ENCODE results near the gene ABR. TPM values are rescaled to one million over a fixed set of nuclear protein-coding genes. Genes with fewer than 3 reads are reported as not detected.
"Not testable (repeated sequence)": the region's sequence is repeated elsewhere in the genome, so short reads cannot be mapped to it uniquely, and the experiment has no call there.

The ABR gene
- polyA plus RNA-seq, 10 donors = 28.5 to 42.7 (median 34.2) TPM

DNA sequence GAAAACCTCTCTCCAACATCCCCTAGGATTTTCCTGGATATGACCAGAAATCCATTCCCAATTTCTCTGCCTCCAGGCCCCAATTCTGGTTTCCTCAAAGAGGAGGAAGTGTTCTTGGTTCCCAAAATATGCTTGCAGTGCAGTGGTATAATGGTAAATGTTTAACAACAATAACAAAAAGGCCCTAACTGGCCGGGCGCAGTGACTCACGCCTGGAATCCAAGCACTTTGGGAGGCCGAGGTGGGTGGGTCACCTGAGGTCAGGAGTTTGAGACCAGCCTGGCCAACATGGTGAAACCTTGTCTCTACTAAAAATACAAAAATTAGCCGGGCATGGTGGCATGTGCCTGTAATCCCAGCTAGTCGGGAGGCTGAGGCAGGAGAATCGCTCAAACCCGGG lies 184.5 kb downstream of the ABR start:
- not testable (repeated sequence) for DNase-seq

DNA sequence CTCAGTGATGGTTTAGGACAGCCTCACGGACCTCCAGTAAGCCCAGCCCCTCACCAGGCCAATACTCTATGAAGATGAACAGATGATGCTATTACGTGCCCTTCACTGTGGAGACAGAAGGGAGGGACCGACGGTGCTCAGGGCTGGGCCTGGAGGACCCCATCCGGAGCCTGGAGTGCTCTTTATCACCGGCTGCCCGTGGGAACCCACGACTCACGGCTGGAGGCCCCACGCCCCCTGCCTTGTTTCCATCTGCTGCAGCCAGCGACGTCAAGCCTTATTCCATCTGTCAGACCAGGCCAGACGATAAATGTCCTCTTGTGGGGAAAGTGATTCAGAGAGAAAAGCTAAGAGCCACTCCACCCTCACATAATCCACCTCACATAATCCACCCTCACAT lies 186.8 kb downstream of the ABR start:
- DNase-seq = no peak

DNA sequence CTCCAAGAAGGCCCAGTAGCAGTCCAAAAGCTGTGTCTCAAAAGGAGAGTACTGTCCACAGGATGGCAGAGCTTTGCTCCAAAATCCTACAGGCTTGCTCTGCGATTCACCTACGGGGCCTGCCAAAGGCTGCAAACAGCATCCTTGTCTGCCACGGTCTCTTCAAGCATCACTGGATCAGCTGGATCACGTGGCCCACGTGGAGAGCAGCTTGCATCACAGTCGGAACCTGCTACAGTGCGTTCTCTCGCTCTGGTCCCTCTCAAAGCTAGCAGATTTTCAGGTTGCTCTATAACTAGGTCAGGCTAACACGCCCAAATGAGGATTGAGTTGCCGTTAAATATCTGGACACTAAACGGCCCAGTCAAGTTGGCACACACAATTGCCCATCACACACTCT lies 191.2 kb downstream of the ABR start:
- no peak for DNase-seq

- DNase-seq = no peak
These were observed 191.8 kb downstream of the ABR start for GRCh38 chr17:987931-988330.

- DNase-seq = no peak
These were observed 193.4 kb downstream of the ABR start for GRCh38 chr17:986322-986929.

GRCh38 chr17:983921-984320 lies 195.9 kb downstream of the ABR start:
- DNase-seq = peak in 1 of 3 donors; percentile 72

DNA sequence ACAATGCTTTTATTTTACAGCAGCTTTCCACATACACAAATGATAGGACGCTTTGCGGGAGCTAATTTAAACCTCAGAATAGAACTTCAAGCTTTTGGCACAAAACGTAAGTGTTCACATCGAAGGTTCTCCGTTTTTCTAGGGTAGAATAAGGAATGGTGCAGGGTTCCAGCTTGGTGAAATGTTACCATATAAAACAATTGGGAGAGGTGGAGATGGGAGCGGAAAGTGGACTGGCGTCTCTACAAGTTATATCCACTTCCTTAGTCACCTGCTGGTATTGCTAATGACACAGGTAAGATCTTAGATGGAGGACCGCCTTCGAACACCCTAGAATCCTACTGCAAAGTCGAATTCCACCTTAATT lies 198.5 kb downstream of the ABR start:
- no peak for DNase-seq

DNA sequence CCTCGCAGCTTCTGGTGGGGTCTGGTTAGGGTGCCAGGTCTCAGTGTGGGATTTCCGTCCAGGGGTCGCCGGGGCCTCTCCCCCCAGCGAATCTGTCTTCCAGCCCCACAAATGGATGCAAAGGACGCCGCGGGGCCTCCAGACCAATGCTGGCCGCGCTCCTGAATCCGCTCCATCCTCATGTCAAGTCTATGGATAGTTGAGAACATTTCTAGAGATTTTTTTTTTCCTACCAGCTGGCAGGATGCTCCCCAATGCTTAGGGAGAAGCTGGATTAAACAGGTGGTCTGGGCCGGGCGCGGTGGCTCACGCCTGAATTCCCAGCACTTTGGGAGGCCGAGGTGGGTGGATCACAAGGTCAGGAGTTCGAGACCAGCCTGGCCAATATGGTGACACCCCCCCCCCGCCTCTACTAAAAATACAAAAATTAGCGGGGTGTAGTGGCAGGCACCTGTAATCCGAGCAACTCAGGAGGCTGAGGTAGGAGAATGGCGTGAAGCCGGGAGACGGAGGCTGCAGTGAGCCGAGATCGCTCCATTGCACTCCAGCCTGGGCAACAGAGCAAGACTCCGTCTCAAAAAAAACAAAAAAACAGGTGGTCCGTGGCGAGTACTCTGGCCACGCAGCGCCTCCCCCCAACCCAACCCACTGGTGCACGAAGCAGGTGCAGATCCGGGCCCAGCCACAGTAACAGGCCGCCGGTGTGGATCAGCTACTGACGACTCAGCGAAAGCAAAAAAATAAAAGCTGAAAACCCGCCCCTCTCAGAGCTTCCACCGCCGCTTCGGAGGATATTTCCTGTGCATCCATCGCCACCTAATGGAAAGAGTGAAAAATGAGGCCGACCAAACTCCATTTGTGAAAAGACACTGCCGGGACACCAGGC lies 199.1 kb downstream of the ABR start:
- DNase-seq = peak; percentile 86 to 93 (median 87)

- DNase-seq = peak; percentile 79 to 96 (median 87)
These were observed 200.0 kb downstream of the ABR start, which contains the start of gene NXN for GRCh38 chr17:979539-980405. Gene NXN (minus strand): TSS chr17:979776.

DNA sequence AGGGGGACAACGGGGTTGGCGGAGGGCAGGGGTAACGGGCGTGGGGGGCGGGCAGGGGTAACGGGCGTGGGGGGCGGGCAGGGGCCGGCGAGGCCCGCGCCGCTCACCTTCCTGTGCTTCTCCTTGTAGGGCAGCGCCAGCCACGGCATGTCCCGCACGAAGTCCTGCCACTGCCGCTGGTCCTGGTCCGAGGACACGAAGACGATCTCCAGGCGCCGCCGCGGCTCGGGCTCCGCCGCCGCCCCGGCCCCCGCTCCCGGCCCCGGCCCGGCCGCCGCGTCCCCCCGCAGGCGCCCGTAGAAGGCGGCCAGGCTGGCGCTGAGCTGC lies 200.6 kb downstream of the ABR start:
- no peak for DNase-seq

- DNase-seq = peak in 1 of 3 donors; percentile 83
These were observed 201.4 kb downstream of the ABR start for GRCh38 chr17:978103-979093.

DNA sequence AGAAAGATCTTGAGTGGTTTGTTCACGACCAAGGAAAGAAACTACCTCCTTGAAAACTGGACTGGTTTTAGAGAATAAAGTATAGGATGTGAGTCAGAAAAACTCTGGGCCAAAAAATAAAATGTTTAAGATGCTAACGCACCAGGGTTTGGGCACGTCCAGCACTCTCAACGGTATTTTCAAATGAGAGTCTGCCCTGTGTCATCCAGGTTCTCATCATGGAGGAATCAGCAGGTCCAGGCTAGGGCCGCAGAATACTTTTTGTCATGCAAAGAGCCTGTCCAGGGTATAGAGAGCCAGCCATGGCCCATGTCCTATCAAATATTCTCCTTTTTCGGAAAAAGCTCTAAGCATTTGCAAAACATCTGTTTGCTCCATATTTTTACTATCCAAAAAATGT lies 202.6 kb downstream of the ABR start:
- DNase-seq = peak in 1 of 3 donors; percentile 49

GRCh38 chr17:976312-976711 lies 203.5 kb downstream of the ABR start:
- DNase-seq = no peak

DNA sequence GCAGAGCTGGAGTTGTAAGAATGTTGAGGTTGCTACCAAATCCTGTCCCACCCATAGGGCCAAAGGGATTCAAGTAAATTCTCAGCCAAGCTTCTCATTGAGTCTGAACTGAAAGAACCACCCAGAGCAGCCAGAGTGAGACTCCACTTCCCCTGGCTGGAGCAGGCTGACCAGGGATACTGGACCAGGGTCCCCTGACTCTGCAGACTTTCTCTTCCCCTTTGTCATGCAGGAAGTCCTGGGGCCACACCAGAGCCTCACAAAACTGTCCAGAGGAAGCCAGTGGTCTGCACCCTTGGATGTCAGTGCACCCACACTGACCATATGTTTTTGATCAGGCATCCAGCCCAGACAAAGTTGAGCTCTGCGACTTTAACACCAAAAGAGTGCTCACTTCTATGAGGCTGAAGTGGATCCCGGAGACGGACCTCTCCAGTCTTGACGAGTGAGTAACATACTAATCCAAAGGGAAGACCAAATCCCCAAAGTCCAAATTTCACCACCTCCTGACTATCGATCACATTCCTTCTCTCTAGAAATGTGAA lies 204.3 kb downstream of the ABR start:
- peak in 2 of 3 donors; percentile 43 to 75 for DNase-seq

GRCh38 chr17:974778-975177 lies 205.0 kb downstream of the ABR start:
- not testable (repeated sequence) for DNase-seq

DNA sequence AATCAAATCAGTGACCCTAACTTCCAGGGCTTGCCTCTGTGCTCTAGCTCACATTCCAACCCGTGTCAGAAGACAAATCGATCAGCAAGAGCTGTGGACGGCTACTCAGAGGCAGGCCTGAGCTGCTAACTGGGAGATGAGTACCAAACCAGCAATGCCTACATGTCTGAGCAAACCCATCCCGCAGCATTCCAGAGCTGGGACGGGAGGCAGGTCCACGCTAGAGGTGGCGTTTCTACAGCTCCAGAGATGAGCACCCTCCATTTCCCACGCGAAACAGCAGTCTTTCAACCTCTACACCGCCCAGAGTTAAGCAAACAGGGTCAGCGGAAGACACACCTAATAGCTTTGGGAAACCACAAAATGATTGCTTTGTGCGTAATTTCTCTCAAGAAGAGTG lies 206.7 kb downstream of the ABR start:
- DNase-seq = no peak

DNA sequence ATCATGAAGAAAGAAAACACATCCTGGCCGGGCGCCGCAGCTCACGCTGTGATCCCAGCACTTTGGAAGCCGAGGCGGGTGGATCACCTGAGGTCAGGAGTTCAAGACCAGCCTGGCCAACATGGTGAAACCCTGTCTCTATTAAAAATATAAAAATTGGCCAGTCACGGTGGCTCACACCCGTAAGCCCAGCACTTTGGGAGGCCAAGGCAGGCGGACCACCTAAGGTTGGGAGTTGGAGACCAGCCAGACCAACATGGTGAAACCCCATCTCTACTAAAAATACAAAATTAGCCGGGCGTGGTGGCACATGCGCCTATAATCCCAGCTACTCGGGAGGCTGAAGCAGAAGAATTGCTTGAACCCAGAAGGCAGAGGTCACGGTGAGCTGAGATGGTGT lies 207.9 kb downstream of the ABR start:
- not testable (repeated sequence) for DNase-seq

DNA sequence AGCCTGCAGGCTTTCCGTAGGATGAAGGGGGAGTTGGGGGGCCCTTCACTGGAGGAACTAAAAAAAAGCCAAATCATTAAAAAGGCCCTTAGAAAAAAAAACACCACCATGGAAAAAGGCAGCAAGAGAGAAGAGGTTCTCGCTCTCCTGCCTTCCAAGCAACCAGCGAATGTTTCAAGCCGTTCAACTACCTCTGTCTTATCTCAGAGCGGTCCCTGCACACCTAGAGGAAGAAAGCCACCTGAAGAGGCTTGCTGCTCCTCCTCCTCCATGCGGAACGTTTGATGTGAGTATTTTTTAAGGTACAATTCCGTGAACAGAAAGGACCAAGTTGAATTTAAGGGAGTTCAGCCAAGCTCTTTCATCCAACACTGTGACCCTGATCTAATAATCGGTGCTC lies 209.4 kb downstream of the ABR start:
- no peak for DNase-seq

DNA sequence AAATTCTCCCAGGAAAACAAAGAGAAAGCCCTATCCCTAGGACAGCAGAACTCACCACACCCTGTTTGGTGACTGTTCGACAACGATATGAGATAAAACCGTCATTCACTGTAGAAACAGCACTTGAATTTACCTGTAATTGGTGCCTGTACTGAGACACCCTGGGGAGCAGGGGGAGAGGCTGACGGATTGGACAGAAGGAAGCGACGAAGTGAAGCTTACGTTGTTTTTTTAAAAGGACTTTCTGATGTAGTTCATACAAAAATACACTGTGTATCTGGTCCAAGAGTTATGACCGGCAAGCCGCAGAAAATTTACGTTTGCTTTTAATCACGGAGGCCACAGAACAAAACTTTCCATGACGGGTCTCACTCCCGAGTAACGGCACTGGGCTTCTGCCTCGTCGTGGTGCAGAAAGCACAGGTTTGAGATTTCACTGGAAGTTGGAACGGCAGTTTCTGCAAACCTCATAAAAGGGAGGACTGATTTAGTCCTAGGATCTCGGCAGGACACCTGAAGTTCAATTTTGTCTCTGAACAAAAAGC lies 209.9 kb downstream of the ABR start:
- peak in 1 of 3 donors; percentile 80 for DNase-seq
